ENCODE results near the gene XRN1. TPM values are rescaled to one million over a fixed set of nuclear protein-coding genes. Genes with fewer than 3 reads are reported as not detected.

Gene XRN1
- total RNA-seq, 1 donor from 2014 or later: 11.9 TPM

DNA sequence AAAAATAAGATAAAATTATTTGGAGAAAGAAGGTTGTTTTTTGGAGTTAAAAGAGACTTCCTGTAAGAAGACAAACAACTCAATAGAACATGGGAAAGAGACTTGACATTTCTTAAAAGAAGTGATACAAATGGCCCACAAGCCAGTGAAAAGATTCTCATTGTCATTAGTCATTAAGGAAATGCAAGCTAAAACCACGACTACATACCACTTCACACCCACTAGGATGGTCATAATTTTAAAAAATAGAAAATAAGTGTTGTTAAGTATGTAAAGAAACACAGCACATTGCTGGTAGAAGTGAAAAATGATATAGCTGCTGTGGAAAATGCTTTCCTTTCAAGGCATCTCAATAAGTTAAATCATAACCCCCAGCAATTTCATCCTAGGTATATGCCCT lies 178.1 kb downstream of the XRN1 start:
- TF ChIP-seq, protein P1, sequence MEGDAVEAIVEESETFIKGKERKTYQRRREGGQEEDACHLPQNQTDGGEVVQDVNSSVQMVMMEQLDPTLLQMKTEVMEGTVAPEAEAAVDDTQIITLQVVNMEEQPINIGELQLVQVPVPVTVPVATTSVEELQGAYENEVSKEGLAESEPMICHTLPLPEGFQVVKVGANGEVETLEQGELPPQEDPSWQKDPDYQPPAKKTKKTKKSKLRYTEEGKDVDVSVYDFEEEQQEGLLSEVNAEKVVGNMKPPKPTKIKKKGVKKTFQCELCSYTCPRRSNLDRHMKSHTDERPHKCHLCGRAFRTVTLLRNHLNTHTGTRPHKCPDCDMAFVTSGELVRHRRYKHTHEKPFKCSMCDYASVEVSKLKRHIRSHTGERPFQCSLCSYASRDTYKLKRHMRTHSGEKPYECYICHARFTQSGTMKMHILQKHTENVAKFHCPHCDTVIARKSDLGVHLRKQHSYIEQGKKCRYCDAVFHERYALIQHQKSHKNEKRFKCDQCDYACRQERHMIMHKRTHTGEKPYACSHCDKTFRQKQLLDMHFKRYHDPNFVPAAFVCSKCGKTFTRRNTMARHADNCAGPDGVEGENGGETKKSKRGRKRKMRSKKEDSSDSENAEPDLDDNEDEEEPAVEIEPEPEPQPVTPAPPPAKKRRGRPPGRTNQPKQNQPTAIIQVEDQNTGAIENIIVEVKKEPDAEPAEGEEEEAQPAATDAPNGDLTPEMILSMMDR (conservative IDR thresholded peaks at IDR 0.05; ENCODE audit: low read depth, low read length): no peak
- DNase-seq (ENCODE audit: low read depth): no peak

GRCh38 chr3:142268426-142268825 lies 179.4 kb downstream of the XRN1 start:
- TF ChIP-seq, protein P1 (conservative IDR thresholded peaks at IDR 0.05; ENCODE audit: low read depth, low read length): no peak
- no peak overlapping the region for H3K4me3 ChIP-seq (ENCODE audit: low read depth, low read length)
- DNase-seq (ENCODE audit: low read depth): no peak

More for the DNA sequence above, 178.1 kb downstream of the XRN1 start:
- no peak overlapping the region for H3K4me3 ChIP-seq (ENCODE audit: low read depth, low read length)

DNA sequence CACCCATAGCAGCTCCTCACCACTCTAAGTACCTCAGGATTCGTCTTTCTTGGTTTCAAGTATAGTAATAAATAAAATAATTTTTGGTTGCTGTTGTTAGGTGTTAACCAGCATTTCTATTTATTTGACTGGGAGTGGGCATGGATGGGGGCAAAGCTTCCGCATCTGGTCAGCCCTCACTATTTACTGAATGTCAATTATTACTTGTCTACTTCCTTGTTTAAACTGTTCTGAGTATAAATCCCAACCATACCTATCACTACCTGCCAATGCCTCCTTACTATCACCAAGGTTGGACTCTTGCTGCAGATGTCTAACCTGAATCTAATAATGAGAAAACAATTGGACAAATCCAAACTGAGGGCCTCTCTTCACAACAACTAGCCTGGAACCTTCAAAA lies 180.6 kb downstream of the XRN1 start:
- H3K4me3 ChIP-seq (ENCODE audit: low read depth, low read length): no peak overlapping the region
- TF ChIP-seq, protein P1 (conservative IDR thresholded peaks at IDR 0.05; ENCODE audit: low read depth, low read length): no peak
- no peak for DNase-seq (ENCODE audit: low read depth)

DNA sequence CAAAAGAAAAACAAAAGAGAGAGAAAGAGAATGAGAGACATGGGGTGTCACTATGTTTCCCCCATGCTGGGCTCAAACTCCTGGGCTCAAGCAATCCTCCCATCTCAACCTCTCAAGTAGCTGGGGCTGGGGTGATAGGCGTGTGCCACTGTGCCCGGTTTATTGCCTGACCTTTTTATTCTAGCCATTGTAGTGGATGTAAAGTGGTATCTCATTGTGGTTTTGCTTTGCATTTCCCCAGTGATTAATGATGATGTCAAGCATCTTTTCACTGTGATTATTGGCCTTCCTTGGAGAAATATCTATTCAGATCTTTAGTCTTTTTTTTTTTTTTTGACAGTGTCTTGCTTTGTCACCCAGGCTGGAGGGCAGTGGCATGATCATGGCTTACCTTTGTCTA lies 184.7 kb downstream of the XRN1 start:
- TF ChIP-seq, protein P1 (conservative IDR thresholded peaks at IDR 0.05; ENCODE audit: low read depth, low read length): no peak
- no peak overlapping the region for H3K4me3 ChIP-seq (ENCODE audit: low read depth, low read length)
- no peak for DNase-seq (ENCODE audit: low read depth)

GRCh38 chr3:142259359-142259758 lies 188.5 kb downstream of the XRN1 start:
- no peak for DNase-seq (ENCODE audit: low read depth)
- TF ChIP-seq, protein P1 (conservative IDR thresholded peaks at IDR 0.05; ENCODE audit: low read depth, low read length): no peak

GRCh38 chr3:142256712-142257333 lies 191.0 kb downstream of the XRN1 start:
- H3K4me3 ChIP-seq (ENCODE audit: low read depth, low read length): no peak overlapping the region
- DNase-seq (ENCODE audit: low read depth): no peak
- TF ChIP-seq, protein P1 (conservative IDR thresholded peaks at IDR 0.05; ENCODE audit: low read depth, low read length): no peak

More at GRCh38 chr3:142259359-142259758, 188.5 kb downstream of the XRN1 start:
- no peak overlapping the region for H3K4me3 ChIP-seq (ENCODE audit: low read depth, low read length)

Other genes starting within 250 kb of the XRN1 start
- gene GK5, start 222.5 kb downstream of the XRN1 start, total RNA-seq: 6.4 and 16.3 TPM in 2 replicates
- gene ATR, start 130.7 kb upstream of the XRN1 start, total RNA-seq: 19.3 and 20.4 TPM in 2 replicates
- gene PLS1, start 148.4 kb upstream of the XRN1 start, total RNA-seq: 30.5 and 36.4 TPM in 2 replicates

Measured in epithelial cell of proximal tubule (primary cell).